GM20431 (cell line): ENCODE measurements around the gene CSRP3.

Experiments used
- in situ Hi-C: fragments of 300-500 bp; cut with MseI, MboI; formaldehyde crosslinking; loops from one replicate; pipeline ENCODE4 v1.15.0; 2020; ENCODE audit warnings: low sequenced_read_pairs; ENCODE audit not compliant: unreplicated experiment

Gene CSRP3

GRCh38 chr11:19226378-19227195 is 24.8 kb upstream of the CSRP3 start:
- in situ Hi-C loops: no loop called here

- in situ Hi-C loops: no loop called here
Observed at GRCh38 chr11:19225581-19225980, 23.8 kb upstream of the CSRP3 start.

- in situ Hi-C loops: no loop called here
Observed at GRCh38 chr11:19225123-19225522, 23.3 kb upstream of the CSRP3 start.

- in situ Hi-C loops: no loop called here
Observed at GRCh38 chr11:19220903-19221724, 19.3 kb upstream of the CSRP3 start.

DNA sequence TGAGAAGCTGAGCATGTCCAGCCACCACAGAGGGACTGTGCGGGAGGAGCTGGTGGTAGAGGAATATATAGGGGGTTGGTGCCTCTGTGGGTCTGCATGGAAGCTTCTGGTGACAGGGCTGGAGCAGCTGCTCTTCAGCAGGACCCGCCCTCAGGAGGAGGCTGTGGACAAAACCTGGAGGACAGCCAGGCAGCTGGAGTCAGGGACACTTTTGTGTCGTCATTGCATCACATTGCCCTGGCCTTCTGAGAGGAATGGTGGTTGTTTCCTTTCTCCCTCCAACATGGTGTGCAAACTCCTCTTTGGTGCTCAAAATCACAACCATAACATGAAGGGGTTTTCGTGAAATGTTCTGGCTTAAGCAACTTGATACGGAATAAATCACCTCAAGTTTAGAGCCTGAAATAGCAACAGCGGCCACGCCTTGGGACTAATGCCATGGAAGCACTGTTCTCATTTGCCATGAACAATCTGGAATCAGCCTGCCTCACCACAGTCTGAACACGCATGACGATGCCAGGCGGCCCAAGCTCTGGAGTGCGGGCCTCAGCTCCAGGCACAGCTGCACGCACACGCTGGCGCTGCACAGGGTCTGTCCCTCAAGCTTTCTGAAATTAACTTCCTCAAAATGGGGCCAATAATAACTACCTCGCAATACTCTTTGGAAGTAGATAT is 17.1 kb upstream of the CSRP3 start:
- in situ Hi-C loops: no loop called here

GRCh38 chr11:19218216-19218615 is 16.4 kb upstream of the CSRP3 start:
- in situ Hi-C loops: no loop called here

- in situ Hi-C loops: no loop called here
Observed at GRCh38 chr11:19216709-19217374, 15.1 kb upstream of the CSRP3 start.

GRCh38 chr11:19216021-19216420 is 14.2 kb upstream of the CSRP3 start:
- in situ Hi-C loops: no loop called here

- in situ Hi-C loops: no loop called here
Observed at GRCh38 chr11:19209617-19210370, 8.0 kb upstream of the CSRP3 start.

DNA sequence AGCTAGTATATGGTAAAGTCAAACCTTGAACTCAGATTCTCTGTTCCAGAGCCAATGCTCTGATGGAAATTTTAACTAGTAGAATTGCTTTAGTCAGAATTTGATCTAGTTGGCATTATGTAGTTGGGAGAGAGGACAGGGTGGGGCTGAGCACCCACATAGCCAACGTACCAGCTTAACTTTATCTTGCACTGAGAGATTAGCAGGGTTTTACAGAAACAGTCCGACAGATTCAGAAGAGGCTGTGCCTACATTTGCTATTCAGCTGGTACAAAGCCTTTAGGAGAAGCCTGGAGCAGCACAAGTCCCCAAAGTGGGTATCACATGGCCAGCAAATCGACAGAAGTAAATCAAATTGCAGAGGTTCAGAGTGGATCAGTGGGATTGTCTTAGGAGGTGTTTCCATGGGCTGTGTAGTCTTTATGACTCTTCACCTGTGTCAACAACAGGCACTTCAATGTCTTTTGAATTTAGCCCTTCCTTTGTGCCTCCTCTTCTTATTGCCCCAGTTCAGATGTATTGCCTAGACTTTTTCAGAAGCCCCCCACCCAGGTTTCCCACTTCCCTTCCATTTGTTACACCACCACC is 7.3 kb upstream of the CSRP3 start:
- in situ Hi-C loops: no loop called here

GRCh38 chr11:19208181-19208580 is 6.4 kb upstream of the CSRP3 start:
- in situ Hi-C loops: no loop called here

- in situ Hi-C loops: no loop called here
Observed at GRCh38 chr11:19204836-19205235, 3.1 kb upstream of the CSRP3 start.

GRCh38 chr11:19200410-19201201 is 1.2 kb downstream of the CSRP3 start:
- in situ Hi-C loops: no loop called here

DNA sequence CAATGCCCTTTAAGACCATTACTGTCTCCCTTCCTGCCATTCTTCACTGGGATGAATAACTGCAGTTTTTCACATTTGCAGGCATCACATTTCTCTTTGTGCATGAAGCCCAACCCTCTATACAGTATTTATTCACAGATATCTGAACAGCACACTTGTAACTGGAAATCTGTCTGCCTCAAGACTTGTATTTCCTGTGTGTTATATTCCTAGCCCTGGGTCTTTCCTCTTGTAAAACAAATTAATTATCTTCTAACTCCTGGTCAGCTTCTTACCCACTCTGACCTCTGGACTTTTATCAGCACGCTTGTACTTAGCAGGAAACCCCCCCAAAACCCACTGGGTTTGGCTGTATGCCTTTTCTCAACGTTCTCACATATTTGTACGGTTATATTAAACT is 2.0 kb downstream of the CSRP3 start:
- in situ Hi-C loops: no loop called here

DNA sequence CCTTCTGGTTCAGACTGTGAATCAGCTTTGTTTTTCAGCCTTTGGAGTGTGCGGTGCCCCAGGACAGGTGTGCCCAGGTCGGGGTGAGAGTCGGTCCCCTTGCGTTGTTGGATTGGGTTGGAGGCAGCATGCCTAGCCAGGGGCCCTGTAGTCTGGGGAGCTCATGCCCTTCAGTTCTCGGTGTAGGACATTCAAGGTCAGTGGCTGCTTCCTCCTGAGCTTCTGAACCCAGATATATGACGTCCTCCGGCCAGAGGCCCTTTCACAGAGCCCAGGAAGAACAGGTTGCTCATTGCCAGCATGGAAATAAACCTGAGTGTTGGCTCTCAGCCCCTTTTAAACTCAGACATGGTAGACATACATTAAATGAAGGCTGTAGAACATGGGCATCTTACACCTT is 2.7 kb downstream of the CSRP3 start:
- in situ Hi-C loops: no loop called here

GRCh38 chr11:19196432-19196831 is 5.4 kb downstream of the CSRP3 start:
- in situ Hi-C loops: no loop called here

DNA sequence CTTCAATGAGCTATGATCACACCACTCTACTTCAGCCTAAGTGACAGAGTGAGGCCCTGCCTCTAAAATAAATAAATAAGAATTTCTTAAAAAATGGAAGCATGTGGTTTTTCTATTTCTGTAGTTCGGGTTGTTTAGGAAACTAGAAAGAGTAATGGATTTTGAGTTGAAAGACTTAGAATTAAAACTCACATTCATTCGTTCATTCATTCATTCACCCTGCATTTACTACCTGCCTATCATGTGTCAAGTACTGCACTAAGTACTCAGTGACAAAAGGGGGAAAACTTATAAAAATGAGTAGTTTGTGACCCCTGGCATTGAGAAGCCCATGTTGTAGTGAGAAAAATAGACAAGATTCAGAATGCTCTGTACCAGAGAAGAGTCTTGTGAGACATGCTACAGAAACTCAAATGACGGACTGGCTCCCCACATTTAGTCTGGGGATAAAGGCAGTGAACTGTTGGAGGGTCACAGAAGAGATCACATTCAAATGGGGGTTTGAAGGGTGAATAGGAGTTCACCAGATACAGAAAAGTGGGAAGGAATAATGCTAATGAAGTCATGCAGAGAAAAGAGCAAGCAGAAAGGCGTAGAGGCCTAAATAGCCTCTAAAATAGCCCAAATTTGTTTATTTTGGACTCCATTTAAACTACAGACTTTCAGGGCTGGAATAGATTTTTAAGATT is 7.0 kb downstream of the CSRP3 start:
- in situ Hi-C loops: no loop called here

DNA sequence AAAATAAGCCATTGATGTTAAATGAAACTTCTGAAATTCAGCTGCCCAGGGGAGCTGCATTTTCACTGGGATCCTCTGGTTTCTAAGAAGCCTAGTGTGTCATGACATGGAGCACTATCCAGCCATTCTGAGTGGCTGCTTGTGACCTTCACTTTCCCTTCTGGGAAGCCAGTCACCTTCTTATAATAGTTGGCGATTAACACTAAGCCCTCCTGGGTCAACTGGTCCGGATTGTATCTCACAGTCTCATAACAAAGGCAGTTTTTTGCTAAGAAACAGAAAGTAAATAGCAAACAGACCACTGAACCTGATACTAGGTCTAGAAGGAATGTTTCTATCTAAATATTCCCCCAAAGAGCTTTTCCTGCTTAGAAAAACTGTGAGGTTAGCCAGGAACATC is 7.9 kb downstream of the CSRP3 start:
- in situ Hi-C loops: no loop called here
